ENCODE measurements around the gene OCA2.

OCA2 gene

GRCh38 chr15:27707257-27707656, 391.9 kb downstream of the OCA2 start:
- H3K4me1 Mint-ChIP-seq = no peaks in the 10 kb centered on the region
- no peaks in the 10 kb centered on the region for H3K36me3 Mint-ChIP-seq
- H3K4me3 Mint-ChIP-seq = no peak overlapping the region
- H3K27me3 Mint-ChIP-seq = no peaks in the 10 kb centered on the region
- peaks cover 12% of the 10 kb centered on the region for H3K9me3 Mint-ChIP-seq
- DNase-seq (ENCODE audit: low spot score in 2 of 2) = no peak
- no peak overlapping the region for H3K27ac Mint-ChIP-seq
- ATAC-seq (ENCODE audit: low read depth) = no peak

GRCh38 chr15:27706300-27706699, 392.8 kb downstream of the OCA2 start:
- H3K4me3 Mint-ChIP-seq = no peak overlapping the region
- H3K27me3 Mint-ChIP-seq = no peaks in the 10 kb centered on the region
- H3K36me3 Mint-ChIP-seq = no peaks in the 10 kb centered on the region
- no peak overlapping the region for H3K27ac Mint-ChIP-seq
- peaks cover 12% of the 10 kb centered on the region for H3K9me3 Mint-ChIP-seq
- DNase-seq (ENCODE audit: low spot score in 2 of 2) (no peak), ATAC-seq (ENCODE audit: low read depth) (no peak)
- no peaks in the 10 kb centered on the region for H3K4me1 Mint-ChIP-seq

GRCh38 chr15:27705056-27705455, 394.1 kb downstream of the OCA2 start:
- Mint-ChIP-seq H3K36me3 (no peaks in the 10 kb centered on the region), H3K4me1 (no peaks in the 10 kb centered on the region), H3K4me3 (no peak overlapping the region), H3K9me3 (peaks cover 12% of the 10 kb centered on the region), H3K27ac (no peak overlapping the region), H3K27me3 (no peaks in the 10 kb centered on the region)
- DNase-seq (ENCODE audit: low spot score in 2 of 2) (no peak), ATAC-seq (ENCODE audit: low read depth) (no peak)

Data from memory B cell (primary cell).